HG03558 (cell line): Measurements from ENCODE around the gene PEA15.

Experiments
- ATAC-seq: cut with Tn5 transposase; IDR thresholded peaks from one replicate; pipeline ENCODE4 v1.9.1; 2021; ENCODE audit warnings: moderate number of reproducible peaks; ENCODE audit not compliant: unreplicated experiment; ENCODE audit errors: extremely low read depth

The PEA15 gene

DNA sequence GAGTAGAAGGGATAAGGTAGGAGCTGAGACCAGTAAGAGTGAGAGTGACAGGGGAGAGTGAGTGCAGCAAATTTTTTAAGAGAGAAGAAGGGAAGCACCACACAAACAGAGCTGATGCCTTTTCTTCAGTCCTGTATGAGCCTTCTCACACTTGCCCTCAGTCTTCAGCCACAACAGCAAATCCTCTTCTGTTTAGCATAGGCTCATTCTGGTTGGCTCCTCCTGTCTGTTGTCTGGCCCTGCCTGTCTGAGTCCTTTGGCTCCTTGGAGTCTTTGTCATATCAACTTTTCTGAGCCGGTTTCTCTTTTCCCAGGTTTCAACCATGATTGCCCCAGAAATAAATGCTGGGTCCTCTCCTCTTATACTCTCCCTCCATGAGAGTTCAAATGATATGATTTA, 27.5 kb upstream of the PEA15 start:
- ATAC-seq: no peak

DNA sequence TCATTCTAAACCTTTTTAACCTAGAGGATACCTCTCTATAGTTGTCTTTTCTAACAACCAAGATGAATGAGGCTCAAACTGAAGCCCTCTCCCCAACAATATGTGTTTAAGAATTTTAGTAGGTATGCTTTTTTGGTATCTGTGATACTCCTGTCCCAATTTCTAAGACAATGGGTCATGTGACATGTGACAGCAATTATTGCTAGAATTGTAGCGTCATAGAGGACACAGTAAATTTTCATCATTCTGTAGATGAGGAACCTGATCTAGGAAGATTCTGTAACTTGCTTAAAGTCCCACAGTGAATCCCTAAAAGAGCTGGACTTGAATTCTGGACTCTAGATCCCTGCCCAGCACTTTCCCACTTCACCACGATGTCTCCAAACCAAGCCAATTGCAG, 26.5 kb upstream of the PEA15 start:
- ATAC-seq: no peak

DNA sequence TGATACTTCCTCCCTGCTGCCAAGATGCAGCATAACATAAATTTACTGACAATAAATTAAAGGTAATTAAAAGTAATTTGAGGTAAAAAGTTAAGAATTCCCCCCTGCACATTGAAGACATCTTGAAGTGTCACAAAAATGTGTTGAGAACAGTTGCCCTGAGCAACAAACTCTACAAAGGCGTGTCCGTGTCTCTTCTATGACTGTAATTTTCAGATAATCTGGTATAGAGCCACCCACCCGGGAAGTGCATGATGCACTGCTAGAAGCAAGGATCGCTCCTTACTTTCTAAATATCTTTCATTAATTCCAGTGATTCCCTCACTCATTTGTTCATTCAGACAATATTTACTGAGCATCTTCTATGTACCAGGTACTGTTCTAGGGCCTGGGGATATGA, 25.8 kb upstream of the PEA15 start:
- ATAC-seq: no peak

DNA sequence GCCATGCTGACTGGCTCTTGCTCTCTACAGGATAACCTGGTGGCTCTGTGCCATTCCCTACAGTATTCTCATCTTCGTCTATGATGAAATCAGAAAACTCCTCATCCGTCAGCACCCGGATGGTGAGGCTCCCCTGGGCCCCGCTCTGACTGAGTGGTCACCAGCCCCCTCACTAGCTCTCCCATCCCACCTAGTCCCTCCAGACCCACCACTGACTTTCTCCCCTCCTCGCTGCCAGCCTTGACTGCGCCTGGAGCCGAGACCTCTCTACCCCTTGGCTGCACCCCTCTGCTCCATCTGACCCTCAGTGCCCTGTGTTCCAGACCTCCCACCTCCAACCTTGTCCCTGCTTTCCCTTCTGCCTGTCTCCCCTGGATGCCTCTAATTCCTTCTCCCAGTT, 18.9 kb upstream of the PEA15 start:
- ATAC-seq: no peak

DNA sequence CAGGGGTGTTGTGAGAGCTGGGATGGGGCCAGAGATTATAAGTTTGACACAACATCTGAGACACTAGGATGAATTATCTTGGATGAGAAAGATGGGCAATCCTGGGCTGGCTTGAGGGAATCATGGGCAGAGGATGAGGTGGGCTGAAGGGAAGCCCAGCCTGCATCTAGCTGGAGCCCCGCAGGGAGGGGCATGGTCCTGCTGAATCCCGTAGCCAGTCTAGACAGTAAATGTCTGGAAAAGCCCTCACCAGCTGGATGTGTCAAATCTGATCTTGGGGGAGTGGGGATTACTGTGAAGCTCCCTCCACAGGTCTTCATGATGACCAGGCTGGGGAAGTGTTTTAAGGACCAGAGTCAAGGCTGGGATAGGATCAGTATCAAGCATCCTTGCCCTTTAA, 18.5 kb upstream of the PEA15 start:
- no peak for ATAC-seq

DNA sequence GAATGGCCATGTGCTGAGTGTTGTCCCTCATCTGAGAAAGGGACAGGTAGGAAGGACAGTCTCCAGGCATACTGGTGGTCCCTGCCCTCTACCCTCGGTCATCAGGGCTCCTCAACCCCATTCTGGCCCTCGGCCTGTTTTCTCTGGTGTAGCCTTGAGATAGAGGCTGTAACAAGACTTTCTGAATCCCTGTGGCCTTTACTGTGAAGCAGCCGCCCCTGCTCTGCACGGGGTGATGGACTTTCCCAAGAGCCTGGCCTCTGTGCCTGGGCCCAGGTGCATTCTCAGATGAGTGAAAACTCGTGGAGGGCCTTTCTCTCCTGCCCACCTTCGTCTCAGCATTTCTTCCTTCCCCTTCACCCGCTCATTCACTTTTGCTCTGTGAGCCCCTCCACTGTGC, 17.8 kb upstream of the PEA15 start:
- no peak for ATAC-seq

DNA sequence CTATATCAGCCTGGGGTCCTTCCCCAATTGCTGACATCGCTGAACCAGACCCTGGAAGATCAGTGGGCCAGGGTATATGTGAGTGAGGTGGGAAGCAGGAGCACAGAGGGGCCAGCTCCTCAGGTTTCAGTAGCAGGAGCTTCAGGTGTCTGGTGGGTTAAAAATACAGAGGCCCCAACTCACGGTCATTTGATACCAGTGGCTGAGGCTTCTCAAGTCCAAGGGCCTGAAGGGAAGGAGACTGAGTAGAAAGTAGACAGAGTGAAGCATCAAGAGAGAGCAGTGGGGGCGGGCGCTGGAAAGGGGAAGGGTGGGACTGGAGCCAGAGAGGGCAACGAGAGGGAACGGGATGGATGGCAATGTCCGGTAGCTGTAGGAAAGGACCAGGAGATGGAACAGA, 16.8 kb upstream of the PEA15 start:
- ATAC-seq: no peak

DNA sequence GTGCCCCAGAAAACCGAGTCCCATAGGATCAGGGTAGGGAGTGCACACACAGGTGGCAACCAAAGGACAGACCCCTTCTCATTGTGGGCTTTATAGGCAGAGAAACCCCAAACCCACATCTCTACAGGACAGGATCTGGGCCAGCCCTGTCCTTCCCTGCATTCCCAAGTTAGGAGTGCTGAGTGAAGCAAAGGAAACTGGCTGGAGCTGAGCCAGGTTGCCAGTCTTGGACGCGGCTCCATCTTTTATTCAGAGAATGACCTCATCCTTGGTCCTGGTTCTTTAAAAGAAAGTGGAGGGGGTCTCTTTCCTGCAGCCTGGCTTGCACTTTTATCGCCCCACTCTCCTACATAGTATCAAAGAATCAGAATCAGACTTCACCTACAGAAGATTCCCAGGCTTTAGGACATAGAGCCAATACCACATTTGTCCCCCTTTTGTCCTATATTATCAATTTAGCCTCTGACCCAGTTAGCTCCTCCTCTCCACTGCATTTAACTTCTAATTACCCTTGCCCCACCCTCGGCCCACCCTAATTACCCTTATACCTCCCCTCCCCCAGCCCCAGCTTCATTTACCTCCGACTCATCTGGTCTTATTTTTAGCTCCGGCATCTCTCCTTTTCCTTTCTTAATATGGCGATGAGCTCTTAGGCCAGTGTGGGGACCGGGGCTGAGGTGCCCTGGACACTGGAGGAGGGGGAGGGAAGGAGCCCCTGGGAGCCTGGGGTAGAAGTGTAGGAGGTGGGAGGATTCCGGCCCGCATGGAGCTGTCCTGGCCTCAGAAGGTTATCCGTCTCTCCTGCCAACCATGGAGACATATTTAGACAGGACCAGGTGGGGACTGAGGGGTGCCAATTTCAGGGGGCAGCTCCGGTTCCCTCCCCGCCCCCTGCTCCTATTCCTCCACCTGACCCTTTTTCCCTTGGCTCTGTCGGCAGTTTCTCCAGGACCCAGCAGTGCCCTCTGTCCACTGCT, 15.2 kb upstream of the PEA15 start, which contains the start of gene CASQ1:
TSS of gene CASQ1 (plus strand) at position 927 of the 977 bp plus-strand sequence. CDS start 177 bp downstream, outside the sequence.
- no peak for ATAC-seq

DNA sequence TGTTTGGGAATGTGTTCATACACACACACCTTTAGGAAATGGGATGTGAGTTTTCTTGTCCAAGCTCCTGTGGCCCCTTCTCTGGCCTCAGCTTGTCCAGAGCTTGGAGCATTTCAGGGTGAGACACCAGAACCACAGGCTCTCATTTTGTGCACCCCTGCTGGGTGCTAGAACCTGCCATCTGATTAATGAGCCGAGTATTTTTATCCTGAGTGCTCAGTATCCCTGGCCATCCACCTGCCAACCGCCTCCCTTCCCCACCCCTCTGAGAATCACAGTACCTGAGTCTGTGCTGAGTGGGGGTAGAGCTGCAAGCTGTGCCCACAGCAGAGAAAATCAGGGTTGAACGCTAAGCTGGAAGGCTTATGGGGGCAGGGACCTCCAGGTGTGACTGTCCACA, 13.4 kb upstream of the PEA15 start:
- no peak for ATAC-seq

DNA sequence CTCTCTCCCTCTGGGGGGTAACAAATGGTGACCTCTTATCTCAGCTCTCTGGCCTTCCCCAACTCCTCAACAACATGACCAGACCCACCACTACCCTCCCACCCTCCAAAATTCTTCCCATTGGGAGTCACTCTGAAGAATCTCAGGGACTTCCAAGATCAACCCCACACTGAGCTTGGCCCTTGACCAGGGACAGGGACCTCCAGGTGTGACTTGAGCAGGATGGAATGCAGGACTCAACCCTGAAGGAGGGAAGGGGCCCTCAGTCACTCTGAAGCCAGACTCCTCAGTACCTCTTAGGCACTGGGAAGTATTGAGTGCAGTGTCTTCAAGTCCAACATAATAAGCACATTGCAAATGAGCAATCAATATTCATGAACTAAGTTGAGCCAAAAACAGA, 12.9 kb upstream of the PEA15 start:
- no peak for ATAC-seq

DNA sequence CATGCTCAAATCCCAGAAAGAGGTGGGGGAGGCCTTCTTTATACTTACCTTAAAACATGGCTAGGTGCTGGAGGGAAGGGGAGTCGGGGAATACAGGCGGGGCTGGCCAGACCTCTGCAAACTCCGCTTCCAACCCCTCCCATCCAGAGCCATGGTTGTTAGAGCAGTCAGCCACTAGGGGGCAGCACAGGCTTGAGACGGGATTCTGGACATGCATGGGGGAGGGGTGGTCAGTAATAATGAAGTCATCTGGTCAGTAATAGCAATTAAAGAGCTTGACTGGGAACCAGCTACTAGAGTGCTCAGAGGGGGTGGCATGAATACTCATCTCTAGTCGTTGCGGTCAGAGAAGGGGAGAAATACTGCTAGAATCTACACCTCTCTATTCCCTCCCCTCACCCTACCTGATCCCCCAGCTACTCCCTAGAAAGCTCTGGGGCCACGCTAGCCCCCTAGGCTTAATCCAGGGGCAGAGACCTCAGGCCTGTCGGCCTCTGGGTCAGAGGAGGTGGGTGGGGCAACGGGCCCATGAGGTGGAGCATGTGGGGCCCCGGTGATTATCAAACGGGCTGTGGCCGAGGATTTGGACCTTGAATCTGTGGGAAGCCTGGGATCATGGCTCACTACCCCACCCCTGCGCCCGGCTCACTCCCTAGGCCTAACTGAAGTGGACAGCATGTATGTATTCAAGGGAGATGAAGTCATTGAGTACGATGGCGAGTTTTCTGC, 11.9 kb upstream of the PEA15 start:
- no peak for ATAC-seq

DNA sequence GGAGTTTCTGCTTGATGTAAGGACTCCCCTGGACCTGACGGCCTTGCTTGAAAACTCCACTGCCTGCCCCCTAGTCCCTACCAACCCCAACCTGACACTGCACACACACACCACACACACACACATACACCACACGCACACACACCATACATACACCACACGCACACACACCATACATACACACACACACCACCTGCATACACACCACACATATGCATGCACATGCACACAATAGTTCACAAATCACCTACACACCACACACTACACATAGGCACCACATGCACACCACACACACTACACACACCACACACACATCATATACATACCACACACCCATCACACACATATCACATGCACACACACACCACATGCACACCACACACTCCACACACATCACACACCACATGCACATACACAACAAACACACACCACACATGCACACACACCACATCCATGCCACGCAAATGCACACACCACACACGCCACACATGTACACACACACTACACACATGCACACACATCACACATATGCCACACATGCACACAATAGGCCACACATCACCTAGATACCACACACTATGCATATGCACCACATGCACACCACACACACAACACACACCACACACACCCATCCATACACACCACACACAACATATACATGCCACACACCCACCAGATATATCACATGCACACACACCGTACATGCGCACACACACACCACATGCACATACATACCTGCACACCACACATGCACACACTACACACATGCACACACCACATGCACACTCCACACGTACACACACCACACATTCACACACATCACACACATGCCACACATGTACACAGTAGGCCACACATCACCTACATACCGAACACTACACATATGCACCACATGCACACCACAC, 11.1 kb upstream of the PEA15 start:
- no peak for ATAC-seq

DNA sequence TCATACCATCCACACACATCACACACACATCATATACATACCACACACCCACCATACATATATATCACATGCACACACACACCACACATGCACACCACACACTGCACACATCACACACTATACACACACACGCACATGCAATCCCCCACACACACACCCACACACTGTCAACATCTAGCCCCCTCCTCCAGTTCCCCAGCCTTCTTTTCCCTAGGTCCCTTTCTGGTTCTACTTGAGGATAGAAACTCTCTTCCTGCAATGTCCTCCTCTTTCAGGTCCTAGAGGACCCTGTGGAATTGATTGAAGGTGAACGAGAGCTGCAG, 10.5 kb upstream of the PEA15 start:
- no peak for ATAC-seq

DNA sequence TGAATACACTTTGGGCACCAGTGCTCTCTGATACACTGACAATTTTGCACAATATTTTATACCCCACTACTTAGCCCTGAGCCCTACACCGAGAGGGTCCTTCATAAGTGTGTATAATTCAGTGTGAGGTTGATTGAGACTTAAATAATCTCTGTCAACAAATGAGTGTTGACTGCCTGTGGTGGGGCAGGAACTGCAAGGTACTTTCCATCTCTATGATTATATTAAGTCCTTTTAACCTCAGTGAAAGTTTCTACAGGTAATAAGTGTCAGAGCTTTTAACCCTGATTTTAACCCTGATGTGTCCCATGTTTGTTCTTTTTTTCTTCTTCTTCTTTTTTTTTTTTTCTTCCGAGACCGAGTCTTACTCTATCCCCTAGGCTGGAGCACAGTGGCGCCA, 9.0 kb upstream of the PEA15 start:
- ATAC-seq: no peak

DNA sequence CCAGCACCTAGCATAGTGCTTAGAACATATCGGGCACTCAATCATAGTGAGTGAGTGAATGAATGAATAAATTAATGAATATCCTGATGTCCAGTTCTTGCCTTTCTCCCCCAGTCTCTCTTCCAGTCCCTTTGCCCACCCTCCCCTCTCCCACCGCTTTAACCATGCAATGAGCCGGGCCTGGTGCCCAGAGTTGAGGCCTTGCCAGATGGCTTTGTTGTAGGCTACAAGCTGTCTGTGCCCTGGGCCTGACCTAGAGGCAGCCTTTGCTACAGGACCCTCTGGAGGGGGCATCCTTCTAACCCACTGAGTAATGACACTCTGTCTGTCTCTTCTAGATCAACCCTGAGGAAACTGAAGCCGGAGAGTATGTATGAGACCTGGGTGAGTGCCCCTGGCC, 8.0 kb upstream of the PEA15 start:
- ATAC-seq: no peak

DNA sequence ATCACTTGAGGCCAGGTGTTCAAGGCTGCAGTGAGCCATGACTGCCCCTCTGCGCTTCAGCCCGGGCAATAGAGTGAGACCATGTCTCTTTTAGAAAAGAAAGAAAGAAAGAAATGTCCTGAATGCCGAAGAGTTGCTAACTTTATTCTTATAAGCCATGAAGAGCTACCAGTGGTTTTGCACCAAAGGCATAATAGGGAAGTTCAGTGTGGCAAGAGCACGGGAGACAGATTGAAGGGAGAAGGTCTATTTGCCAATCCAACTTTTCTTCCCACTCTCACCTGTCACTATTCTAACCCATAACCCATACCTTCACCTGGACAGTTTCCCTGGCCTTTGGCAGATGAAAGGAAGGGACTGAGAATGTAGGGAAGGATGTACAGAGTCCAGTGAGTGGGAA, 4.4 kb upstream of the PEA15 start:
- ATAC-seq: no peak

DNA sequence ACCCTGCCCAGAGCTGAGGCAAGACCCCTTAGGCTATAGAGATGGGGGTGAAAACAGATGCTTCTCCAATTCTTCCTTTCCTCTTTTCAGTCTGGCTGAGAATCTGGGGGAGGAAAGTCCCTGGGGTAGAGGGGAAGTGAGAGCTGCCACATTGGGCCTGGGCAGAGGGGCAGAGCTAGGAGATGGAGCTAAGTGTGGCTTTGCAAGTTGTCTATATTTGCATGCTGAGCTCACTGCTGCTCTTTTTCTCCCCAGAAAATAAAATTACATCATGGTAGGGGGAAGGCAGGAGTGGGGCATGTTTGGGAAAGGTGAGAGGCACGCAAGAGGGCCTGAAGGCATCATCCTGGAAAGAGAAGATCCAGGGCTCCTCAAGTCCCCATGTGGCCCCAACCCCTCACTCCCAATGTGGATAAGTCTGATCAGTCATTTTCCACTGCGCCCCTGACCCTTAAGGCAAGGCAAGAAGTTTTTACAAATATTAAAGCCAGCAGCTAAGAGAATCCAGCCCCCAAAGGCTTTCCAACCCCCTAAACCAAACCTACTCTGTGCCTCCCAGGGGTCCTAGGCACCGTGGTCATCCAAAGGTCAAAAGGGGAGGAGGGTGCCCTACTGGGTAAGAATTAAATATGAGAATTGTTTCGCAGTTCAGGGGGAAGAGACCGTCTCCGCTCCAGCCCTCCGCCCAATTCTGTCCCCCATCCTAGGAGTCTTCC, 500 bp upstream of the PEA15 start:
- no peak for ATAC-seq

DNA sequence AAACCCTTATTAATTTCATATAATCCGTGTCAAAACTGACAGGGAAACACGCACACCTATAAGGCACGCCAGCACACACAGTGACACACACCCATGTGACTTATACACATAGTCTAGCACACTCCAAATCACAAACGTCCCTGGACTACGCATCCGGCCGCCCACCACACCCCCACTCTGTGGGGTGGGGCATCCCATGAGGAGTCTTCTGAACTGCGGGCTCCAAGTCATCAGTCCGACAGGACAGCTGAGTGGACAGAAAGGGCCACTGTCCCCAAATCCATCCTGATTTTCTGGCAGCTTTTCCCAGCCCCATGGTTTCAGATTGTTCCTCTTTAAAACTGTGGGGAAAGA, 829 bp downstream of the PEA15 start:
- ATAC-seq: no peak

DNA sequence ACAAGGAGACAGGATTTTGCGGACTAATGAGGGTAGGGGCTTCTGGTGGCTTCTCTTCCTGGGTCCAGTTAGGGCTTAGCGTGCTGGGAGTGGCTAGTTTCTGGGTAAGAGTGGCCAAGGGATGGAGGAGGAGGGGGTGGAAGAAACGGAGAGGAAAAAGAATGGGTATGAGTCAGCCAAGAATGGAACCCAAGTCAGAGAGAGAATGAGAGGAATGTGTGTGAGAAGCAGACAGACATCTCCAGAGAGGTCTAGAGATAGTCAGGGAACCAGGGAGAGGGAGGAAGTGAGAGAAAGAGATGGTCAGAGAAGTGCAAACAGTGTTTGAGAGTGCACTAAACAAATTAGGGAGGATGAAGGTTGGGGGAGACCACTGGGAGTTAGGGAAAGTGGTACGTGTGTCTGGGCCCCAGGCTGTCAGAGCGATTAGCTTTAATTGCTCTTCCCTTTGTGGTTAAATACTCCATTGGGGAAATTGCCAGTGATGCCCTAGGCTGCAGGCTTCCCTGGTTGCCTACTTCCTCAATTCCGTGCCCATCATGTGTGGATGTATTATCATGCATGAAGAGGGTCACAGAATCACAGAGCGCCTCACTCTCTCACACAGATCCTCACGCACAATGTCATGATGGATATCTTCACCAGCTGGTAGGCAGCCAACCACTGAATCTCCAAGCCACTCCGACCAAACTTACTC, 1.4 kb downstream of the PEA15 start:
- ATAC-seq: no peak
